ENCODE results near the gene HSPA4.

The HSPA4 gene

GRCh38 chr5:133065471-133065870 lies 13.7 kb downstream of the HSPA4 start:
- DNase-seq (ENCODE audit: extremely low read depth, low read depth), result no peak
- TF ChIP-seq CTCF (IDR thresholded peaks at IDR 0.05; ENCODE audit: low read depth, low read length), result no peak

- no peak for DNase-seq (ENCODE audit: extremely low read depth, low read depth)
- no peak for TF ChIP-seq CTCF (IDR thresholded peaks at IDR 0.05; ENCODE audit: low read depth, low read length)
Measured at GRCh38 chr5:133066045-133066444, 14.2 kb downstream of the HSPA4 start.

GRCh38 chr5:133072021-133072420 lies 20.2 kb downstream of the HSPA4 start:
- no peak for DNase-seq (ENCODE audit: extremely low read depth, low read depth)
- no peak for TF ChIP-seq CTCF (IDR thresholded peaks at IDR 0.05; ENCODE audit: low read depth, low read length)

GRCh38 chr5:133075572-133076536 lies 24.0 kb downstream of the HSPA4 start:
- no peak for DNase-seq (ENCODE audit: extremely low read depth, low read depth)
- TF ChIP-seq CTCF (IDR thresholded peaks at IDR 0.05; ENCODE audit: low read depth, low read length), result no peak

GRCh38 chr5:133079048-133079447 lies 27.2 kb downstream of the HSPA4 start:
- no peak for DNase-seq (ENCODE audit: extremely low read depth, low read depth)
- no peak for TF ChIP-seq CTCF (IDR thresholded peaks at IDR 0.05; ENCODE audit: low read depth, low read length)

- no peak for TF ChIP-seq CTCF (IDR thresholded peaks at IDR 0.05; ENCODE audit: low read depth, low read length)
- DNase-seq (ENCODE audit: extremely low read depth, low read depth), result no peak
Measured at GRCh38 chr5:133081036-133081435, 29.2 kb downstream of the HSPA4 start.

- no peak for TF ChIP-seq CTCF (IDR thresholded peaks at IDR 0.05; ENCODE audit: low read depth, low read length)
- peak; percentile 10 for DNase-seq (ENCODE audit: extremely low read depth, low read depth)
Measured at GRCh38 chr5:133081703-133082102, 29.9 kb downstream of the HSPA4 start.

Data from AG09319 (cell line).